AG09309 (cell line): ENCODE data around the gene DLGAP3.

Experiments
- DNase-seq: peaks from one replicate; pipeline ENCODE4 v3.0.0-alpha.2; 2010; ENCODE audit warnings: low read depth
- H3K4me3 ChIP-seq: 2 replicates; pipeline ENCODE4 v1.5.1; 2011; ENCODE audit warnings: mild to moderate bottlenecking, low read depth, low read length, moderate library complexity; ENCODE audit not compliant: control insufficient read depth
- CTCF ChIP-seq: IDR thresholded peaks from 2 replicates; pipeline ENCODE4 v1.5.1; 2011; ENCODE audit warnings: mild to moderate bottlenecking, low read depth, low read length, inconsistent platforms; ENCODE audit not compliant: insufficient read depth, control insufficient read depth; ENCODE audit errors: missing control alignments

DLGAP3 gene

GRCh38 chr1:34870395-34870794 lies 59.1 kb downstream of the DLGAP3 start:
- no peak for DNase-seq
- no peak for TF ChIP-seq CTCF
- no peak overlapping the region for H3K4me3 ChIP-seq

GRCh38 chr1:34869760-34870159 lies 59.7 kb downstream of the DLGAP3 start:
- no peak for TF ChIP-seq CTCF
- no peak for DNase-seq
- no peak overlapping the region for H3K4me3 ChIP-seq

GRCh38 chr1:34868230-34869049 lies 61.0 kb downstream of the DLGAP3 start:
- no peak for TF ChIP-seq CTCF
- no peak for DNase-seq
- H3K4me3 ChIP-seq = no peak overlapping the region

GRCh38 chr1:34867415-34867814 lies 62.0 kb downstream of the DLGAP3 start:
- H3K4me3 ChIP-seq = no peak overlapping the region
- no peak for TF ChIP-seq CTCF
- no peak for DNase-seq

- H3K4me3 ChIP-seq = peak overlapping the region; percentile 84
- TF ChIP-seq CTCF = no peak
- DNase-seq = no peak
These were observed 62.7 kb downstream of the DLGAP3 start for GRCh38 chr1:34866762-34867109.

- peak overlapping the region; percentile 84 for H3K4me3 ChIP-seq
- no peak for DNase-seq
These were observed 63.3 kb downstream of the DLGAP3 start for GRCh38 chr1:34865981-34866761.

More at GRCh38 chr1:34865981-34866761, 63.3 kb downstream of the DLGAP3 start:
- TF ChIP-seq CTCF = peak; percentile 98
